HG02970 (cell line): ENCODE results near the gene CDPF1.

Source experiments
- ATAC-seq: cut with Tn5 transposase; IDR thresholded peaks from one replicate; pipeline ENCODE4 v1.9.1; 2021; ENCODE audit warnings: mild to moderate bottlenecking, moderate library complexity, moderate number of reproducible peaks; ENCODE audit not compliant: unreplicated experiment, low FRiP score

CDPF1 gene

GRCh38 chr22:46195487-46196165, 54.5 kb downstream of the CDPF1 start:
- ATAC-seq, result no peak
